Measurements from ENCODE around the gene DNTT. TPM values are rescaled to one million over a fixed set of nuclear protein-coding genes. Genes with fewer than 3 reads are reported as not detected.

DNTT gene
- total and polyA plus RNA-seq, 2 of the 13 experiments (the other 11 are each of a cell fraction or from before 2014, with no cell fraction given): not detected

GRCh38 chr10:96259150-96259549 lies 45.1 kb upstream of the DNTT start:
- Histone ChIP-seq H3K9me3 (ENCODE audit: low read length) (no peaks in the 10 kb centered on the region), H3K9ac (ENCODE audit: insufficient read depth, low read depth, low read length) (no peak overlapping the region), H3K4me3 (replicated peaks in 1 of 3; ENCODE audit: insufficient read depth in 1 of 3, low read depth in 2 of 3, low read length in 3 of 3) (no peak overlapping the region), H3K79me2 (ENCODE audit: insufficient read depth, low read length) (no peaks in the 10 kb centered on the region), H4K20me1 (ENCODE audit: insufficient read depth, low read length) (0 out of 2 replicates have a peak, but pooled peaks cover 2% of the 10 kb centered on the region), H3K4me1 (ENCODE audit: insufficient read depth, low read length) (no peaks in the 10 kb centered on the region), H3K27me3 (ENCODE audit: control insufficient read depth in 1 of 2, insufficient read depth in 2 of 2, low read length in 2 of 2) (peaks cover 0 to 21% of the 10 kb centered on the region in 2 experiments; a peak in 2 of 5 replicates), H2AFZ (ENCODE audit: low read length) (no peak overlapping the region), H3K36me3 (replicated peaks in 1 of 2; ENCODE audit: control insufficient read depth in 1 of 2, insufficient read depth in 2 of 2, low read length in 2 of 2) (no peaks in the 10 kb centered on the region), H3K27ac (ENCODE audit: extremely low read length, insufficient read depth, low read length) (no peak overlapping the region), H3K4me2 (ENCODE audit: low read depth, low read length) (no peak overlapping the region)
- FAIRE-seq (no peak), ATAC-seq (no peak), DNase-seq (ENCODE audit: low spot score) (no peak)
- no TSS peak for BruUV-seq (replicated peaks)
- intact Hi-C loops (cut with micrococcal nuclease; ENCODE audit: unreplicated experiment) (no loop called here), in situ Hi-C loops (cut with HindIII; ENCODE audit: extremely low pct_ligation_motif_present, low pct_unique_long_range_greater_than_20kb) (no loop called here)
- CTCF ChIA-PET (ENCODE audit: low intra/inter-chr PET ratio, low total read pairs): no interaction called here
- WGBS (ENCODE audit: low lambda C conversion rate): 29% methylated on average over 4 of the region's 6 CpGs
- POLR2A ChIA-PET: no interaction called here
- TF ChIP-seq DNMT3B (CRISPR knock-in tag; conservative IDR thresholded peaks at IDR 0.05) (no peak), HES4 (CRISPR knock-in tag; IDR thresholded peaks at IDR 0.05; ENCODE audit: borderline replicate concordance) (no peak), MAFF (IDR thresholded peaks at IDR 0.05; ENCODE audit: low read depth, low read length) (no peak), AKAP8 (CRISPR knock-in tag; IDR thresholded peaks at IDR 0.05) (no peak), ZBTB38 (CRISPR knock-in tag; IDR thresholded peaks at IDR 0.05) (no peak), ZNF557 (CRISPR knock-in tag; IDR thresholded peaks at IDR 0.05) (no peak), ZKSCAN5 (CRISPR knock-in tag; IDR thresholded peaks at IDR 0.05) (no peak), HMG20A (CRISPR knock-in tag; IDR thresholded peaks at IDR 0.05; ENCODE audit: borderline replicate concordance) (no peak), ZNF792 (CRISPR knock-in tag; IDR thresholded peaks at IDR 0.05) (no peak), ZFP36L1 (CRISPR knock-in tag; IDR thresholded peaks at IDR 0.05) (no peak), GATA4 (IDR thresholded peaks at IDR 0.05; ENCODE audit: borderline replicate concordance, low read depth) (no peak), XBP1 (CRISPR knock-in tag; IDR thresholded peaks at IDR 0.05) (no peak), ZNF83 (CRISPR knock-in tag; IDR thresholded peaks at IDR 0.05; ENCODE audit: borderline replicate concordance) (no peak), GMEB2 (CRISPR knock-in tag; IDR thresholded peaks at IDR 0.05; ENCODE audit: low read depth) (no peak), ZNF678 (CRISPR knock-in tag; IDR thresholded peaks at IDR 0.05) (no peak), ZNF768 (CRISPR knock-in tag; IDR thresholded peaks at IDR 0.05) (no peak), ZNF101 (CRISPR knock-in tag; IDR thresholded peaks at IDR 0.05; ENCODE audit: borderline replicate concordance, low read depth) (no peak)
- TF ChIP-seq, protein P1, sequence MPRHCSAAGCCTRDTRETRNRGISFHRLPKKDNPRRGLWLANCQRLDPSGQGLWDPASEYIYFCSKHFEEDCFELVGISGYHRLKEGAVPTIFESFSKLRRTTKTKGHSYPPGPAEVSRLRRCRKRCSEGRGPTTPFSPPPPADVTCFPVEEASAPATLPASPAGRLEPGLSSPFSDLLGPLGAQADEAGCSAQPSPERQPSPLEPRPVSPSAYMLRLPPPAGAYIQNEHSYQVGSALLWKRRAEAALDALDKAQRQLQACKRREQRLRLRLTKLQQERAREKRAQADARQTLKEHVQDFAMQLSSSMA (CRISPR knock-in tag; IDR thresholded peaks at IDR 0.05): no peak
